NCI-H748 (cell line): ENCODE data around the gene RHBG.
"Not testable (repeated sequence)": the region's sequence is repeated elsewhere in the genome, so short reads cannot be mapped to it uniquely, and the experiment has no call there.

Experiments used
- DNase-seq: peaks from one replicate; lab custom pipeline; 2025; ENCODE audit not compliant: unreplicated experiment; lab: John Stamatoyannopoulos, UW

RHBG gene

DNA sequence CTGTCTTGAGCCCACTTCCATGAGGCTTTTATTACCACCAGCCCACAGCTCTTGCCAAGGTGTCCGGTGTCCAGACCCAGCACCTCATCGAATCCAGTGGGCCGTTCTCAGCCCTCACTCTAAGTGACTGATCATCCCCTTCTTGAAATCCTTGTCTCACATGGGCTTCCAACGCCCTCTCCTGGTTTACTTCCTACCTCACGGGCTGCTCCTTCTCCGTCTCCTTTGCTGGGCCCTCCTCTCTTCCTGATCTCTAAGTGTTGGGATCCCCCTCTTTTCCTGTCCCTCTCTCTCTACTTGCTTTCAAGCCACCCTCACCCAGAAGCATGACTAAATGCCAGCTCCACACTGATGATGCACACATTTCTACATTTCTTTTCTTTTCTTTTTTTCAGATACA is 9.0 kb upstream of the RHBG start:
- DNase-seq: peak; percentile 13

DNA sequence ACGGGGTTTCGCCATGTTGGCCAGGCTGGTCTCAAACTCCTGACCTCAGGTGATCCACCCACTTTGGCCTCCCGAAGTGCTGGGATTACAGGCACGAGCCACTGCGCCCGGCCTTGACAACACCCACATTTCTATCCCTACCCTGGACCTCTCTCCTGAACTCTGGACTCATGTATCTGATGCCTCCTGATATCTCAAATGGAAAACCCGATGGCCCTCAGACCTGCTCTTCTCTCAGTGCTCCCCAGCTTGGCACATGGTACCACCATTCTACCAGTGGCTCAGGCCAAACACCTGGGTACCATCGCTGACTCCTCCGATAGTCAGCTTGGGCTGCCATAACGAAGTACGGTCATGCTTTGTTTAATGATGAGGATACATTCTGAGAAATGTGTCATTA is 8.5 kb upstream of the RHBG start:
- no peak for DNase-seq

DNA sequence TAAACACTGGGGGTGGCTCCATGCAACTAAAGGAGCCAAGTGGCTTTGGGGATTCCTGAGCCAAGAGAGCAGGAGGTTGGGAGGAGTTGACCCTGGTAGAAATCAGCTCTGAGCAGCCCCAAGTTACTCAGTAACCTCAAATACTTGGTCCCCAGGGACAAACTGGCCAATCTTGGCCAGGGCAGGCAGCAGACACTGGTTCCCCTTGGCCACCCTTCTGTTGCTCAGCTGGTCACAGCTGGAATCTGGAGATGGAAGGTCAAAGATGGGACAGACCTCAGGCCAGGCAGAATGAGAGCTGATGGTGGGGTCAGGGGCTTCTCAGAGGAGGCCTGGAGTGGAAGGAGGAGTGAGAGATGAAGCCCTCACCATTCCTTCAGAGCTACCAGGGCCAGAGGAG is 3.3 kb upstream of the RHBG start:
- DNase-seq: no peak

- no peak for DNase-seq
These were observed 2.4 kb upstream of the RHBG start for GRCh38 chr1:156366378-156367166.

GRCh38 chr1:156367383-156368156 is 1.4 kb upstream of the RHBG start:
- no peak for DNase-seq

DNA sequence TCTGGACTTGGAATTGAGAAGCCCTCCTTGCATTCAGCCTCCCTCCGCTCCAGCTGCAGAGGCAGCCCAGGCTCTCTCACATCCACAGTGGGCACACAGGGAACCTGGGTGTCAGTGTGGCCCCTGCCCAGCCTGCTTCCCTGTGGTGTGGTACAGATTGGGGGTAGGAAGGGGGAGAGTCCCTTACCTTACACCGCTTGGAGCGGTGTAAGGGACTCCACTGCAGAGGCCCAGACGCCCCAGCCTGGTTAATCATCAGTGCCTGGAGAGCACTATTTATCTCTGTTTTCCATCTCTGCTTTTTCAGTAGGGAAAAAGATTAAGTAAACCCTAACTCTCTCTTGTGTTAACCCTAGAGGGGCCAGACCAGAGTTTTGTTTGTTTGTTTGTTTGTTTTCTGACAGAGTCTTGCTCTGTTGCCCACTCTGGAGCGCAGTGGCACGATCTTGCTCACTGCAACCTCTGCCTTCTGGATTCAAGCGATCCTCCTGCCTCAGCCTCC is 803 bp upstream of the RHBG start:
- no peak for DNase-seq

- not testable (repeated sequence) for DNase-seq
These were observed 775 bp downstream of the RHBG start for GRCh38 chr1:156369685-156370286.

DNA sequence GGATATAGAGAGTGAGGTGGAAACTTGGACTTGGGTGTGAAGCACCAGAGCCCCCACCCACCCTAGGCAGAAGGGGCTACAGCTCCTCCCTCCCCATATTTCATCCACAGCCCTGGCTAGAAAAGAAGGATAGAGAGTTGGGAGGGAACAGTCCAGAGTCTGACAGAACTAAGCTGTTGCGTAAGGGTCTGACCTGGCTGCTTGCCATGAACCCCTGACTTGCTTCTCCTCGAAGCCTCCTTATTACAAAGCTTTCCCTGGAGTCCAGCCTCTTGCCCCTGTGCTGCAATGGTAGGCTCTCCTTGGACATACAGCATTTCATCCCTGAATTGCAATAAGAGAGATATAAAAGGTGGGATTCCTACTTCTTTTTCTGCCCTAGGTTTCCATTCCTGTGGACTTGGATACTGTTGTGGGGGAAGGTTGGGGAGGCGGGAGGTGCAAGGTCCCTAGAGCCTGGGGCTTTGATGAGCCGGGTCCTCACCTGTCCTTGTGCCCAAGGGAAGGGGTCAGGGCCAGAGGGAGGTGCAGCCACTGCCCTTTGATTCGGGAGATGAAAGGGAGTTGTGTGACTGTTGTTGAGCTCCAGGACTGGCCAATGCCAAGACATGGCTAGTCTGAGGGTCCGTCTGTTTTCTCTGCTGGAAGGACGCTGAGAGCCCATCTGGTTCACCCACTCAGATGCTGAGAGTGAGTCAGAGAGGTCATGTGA is 2.7 kb downstream of the RHBG start:
- no peak for DNase-seq

GRCh38 chr1:156372265-156372586 is 3.2 kb downstream of the RHBG start:
- no peak for DNase-seq

- no peak for DNase-seq
These were observed 3.9 kb downstream of the RHBG start for GRCh38 chr1:156372876-156373275.

- no peak for DNase-seq
These were observed 4.5 kb downstream of the RHBG start for GRCh38 chr1:156373546-156373945.

GRCh38 chr1:156376146-156376545 is 7.1 kb downstream of the RHBG start:
- DNase-seq: no peak

DNA sequence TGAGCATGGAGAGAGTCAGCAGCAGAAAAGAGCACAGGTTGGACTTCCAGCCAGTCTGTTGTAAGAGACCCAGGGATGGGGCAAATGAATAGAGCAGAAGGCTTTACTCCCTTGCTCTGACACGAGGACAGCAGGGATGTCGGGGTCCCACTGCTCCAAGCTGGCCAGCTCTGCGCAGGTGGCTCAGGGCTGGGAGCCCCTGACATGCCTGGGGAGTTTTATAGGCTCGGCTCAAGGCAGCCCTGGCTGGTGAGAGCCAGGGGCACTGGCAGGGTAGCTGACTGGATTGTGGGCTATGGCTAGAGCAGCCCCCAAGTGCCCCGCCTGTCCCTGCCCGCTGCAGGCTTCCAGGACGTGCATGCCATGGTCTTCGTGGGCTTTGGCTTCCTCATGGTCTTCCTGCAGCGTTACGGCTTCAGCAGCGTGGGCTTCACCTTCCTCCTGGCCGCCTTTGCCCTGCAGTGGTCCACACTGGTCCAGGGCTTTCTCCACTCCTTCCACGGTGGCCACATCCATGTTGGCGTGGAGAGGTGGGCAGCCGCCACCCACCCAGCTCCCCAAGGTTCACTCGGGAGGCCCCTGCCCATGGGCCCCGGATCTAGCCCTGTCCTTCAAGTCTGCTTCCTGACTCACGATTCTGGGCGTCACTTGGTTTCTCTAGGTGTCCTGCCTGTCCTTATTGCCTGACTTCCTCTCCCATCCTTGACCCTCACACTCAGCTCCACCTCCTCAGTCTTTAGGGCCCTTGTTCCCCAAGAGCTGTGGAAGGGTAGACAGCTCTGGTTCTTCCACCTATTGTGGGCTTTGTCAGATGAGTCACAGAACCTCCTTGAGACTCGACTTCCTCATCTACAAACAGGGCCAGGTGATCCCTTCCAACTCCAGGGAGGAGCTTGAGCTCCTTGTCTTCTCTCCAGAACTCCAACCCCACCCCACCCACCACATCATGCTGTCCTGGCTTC is 8.2 kb downstream of the RHBG start:
- DNase-seq: no peak

GRCh38 chr1:156378557-156378956 is 9.5 kb downstream of the RHBG start:
- DNase-seq: no peak

DNA sequence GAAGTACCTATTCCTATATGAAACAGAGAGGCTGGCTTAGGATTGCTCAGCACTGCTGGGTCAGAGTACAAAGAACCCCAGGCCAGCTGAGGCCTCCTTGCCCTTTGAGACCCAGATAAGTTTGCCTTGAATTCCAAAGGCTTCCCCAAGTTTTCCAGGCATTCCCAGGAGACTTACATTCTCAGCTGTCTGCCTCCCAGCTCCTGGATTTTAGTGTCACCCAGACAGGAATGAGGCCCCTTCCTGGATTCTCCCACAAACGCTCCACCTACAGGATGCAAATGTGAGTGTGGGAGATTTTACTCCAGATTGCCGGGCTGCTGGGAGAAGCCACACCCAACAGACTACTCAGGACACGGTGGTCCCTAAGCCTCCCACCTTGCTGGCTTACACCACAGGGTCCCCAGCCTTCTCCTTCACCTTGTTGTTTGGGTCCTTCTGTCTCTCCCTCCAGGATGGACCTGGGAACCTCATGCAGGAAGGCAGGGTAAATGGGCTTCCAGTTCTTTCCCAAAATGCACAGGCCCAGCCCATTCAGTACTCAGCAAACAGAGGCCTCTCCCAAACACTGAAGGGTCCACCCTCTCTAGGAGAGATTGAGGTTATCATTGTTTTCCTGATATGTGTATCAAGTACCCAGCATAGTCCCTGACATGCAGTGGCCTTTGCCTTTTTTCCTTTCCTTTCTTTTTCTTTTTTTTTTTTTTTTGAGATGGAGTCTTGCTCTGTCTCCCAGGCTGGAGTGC is 10.6 kb downstream of the RHBG start:
- no peak for DNase-seq

GRCh38 chr1:156382561-156382960 is 13.6 kb downstream of the RHBG start:
- no peak for DNase-seq

DNA sequence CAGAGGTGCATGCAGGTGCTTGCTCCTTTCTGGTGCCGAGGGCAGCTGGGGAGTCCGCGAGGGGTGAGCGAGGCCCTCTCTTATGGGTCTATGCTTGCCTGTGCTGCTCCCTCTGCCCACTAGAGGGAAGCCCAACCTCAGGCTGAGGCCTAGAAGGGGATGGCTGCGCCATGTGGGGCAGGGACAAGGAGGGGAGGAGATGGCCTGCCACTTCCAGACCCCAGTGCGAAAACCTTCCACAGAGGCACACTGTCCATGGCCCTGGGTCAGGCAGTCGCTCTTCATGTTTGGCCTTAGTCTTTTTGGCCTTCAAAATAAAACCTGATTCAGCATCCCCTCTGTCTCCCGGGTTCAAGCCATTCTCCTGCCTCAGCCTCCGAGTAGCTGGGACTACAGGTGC is 14.0 kb downstream of the RHBG start:
- peak; percentile 70 for DNase-seq

GRCh38 chr1:156384007-156384406 is 15.0 kb downstream of the RHBG start:
- DNase-seq: no peak

DNA sequence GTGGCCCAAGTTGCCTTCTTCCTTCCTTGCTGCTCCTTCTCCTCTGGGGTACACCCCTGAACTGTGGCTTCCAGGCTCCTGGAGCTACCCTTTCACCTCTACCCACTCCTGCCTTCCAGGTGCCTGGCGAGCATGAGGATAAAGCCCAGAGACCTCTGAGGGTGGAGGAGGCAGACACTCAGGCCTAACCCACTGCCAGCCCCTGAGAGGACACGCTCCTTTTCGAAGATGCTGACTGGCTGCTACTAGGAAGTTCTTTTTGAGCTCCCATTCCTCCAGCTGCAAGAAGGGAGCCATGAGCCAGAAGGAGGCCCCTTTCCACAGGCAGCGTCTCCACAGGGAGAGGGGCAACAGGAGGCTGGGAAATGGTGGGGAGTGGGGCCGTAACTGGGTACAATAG is 15.6 kb downstream of the RHBG start:
- DNase-seq: no peak
